ENCODE data around the gene S100A4. TPM values are rescaled to one million over a fixed set of nuclear protein-coding genes. Genes with fewer than 3 reads are reported as not detected.
"Not testable (repeated sequence)": the region's sequence is repeated elsewhere in the genome, so short reads cannot be mapped to it uniquely, and the experiment has no call there.

The S100A4 gene
- polyA plus RNA-seq, 1 experiment: 797 TPM

- TF ChIP-seq, protein P1, sequence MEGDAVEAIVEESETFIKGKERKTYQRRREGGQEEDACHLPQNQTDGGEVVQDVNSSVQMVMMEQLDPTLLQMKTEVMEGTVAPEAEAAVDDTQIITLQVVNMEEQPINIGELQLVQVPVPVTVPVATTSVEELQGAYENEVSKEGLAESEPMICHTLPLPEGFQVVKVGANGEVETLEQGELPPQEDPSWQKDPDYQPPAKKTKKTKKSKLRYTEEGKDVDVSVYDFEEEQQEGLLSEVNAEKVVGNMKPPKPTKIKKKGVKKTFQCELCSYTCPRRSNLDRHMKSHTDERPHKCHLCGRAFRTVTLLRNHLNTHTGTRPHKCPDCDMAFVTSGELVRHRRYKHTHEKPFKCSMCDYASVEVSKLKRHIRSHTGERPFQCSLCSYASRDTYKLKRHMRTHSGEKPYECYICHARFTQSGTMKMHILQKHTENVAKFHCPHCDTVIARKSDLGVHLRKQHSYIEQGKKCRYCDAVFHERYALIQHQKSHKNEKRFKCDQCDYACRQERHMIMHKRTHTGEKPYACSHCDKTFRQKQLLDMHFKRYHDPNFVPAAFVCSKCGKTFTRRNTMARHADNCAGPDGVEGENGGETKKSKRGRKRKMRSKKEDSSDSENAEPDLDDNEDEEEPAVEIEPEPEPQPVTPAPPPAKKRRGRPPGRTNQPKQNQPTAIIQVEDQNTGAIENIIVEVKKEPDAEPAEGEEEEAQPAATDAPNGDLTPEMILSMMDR (IDR thresholded peaks at IDR 0.05; ENCODE audit: insufficient read depth, low read depth, low read length): no peak
- no peaks in the 10 kb centered on the region for H3K27me3 ChIP-seq (ENCODE audit: control insufficient read depth, insufficient read depth, low read length)
- no peak overlapping the region for H3K4me3 ChIP-seq (ENCODE audit: low read depth, low read length)
- POLR2A ChIA-PET: no interaction called here
- H3K36me3 ChIP-seq (ENCODE audit: control insufficient read depth, insufficient read depth, low read length): no peaks in the 10 kb centered on the region
- DNase-seq (ENCODE audit: low read depth): no peak
- CTCF ChIA-PET: interaction anchor here (0.8 to 5.1 kb wide), 10 partner anchors 10 to 97 kb away, joined by 3 to 38 read pairs (median 6); partner anchors contain the start of gene S100A6
These were observed 24.7 kb downstream of the S100A4 start for GRCh38 chr1:153520818-153521476.

- H3K36me3 ChIP-seq (ENCODE audit: control insufficient read depth, insufficient read depth, low read length); H3K27me3 ChIP-seq (ENCODE audit: control insufficient read depth, insufficient read depth, low read length); DNase-seq (ENCODE audit: low read depth); H3K4me3 ChIP-seq (ENCODE audit: low read depth, low read length): not testable (repeated sequence)
- ChIA-PET CTCF (interaction anchor here (0.8 to 5.1 kb wide), 7 partner anchors 9 to 52 kb away, joined by 3 to 38 read pairs (median 7); partner anchors contain the start of gene S100A6), POLR2A (interaction anchor here (0.5 kb wide), 1 partner anchor 11 kb away, joined by 5 read pairs; no protein-coding TSS in a partner anchor)
These were observed 25.4 kb downstream of the S100A4 start for GRCh38 chr1:153520137-153520691.

GRCh38 chr1:153519242-153519641, 26.4 kb downstream of the S100A4 start:
- TF ChIP-seq, protein P1 (IDR thresholded peaks at IDR 0.05; ENCODE audit: insufficient read depth, low read depth, low read length): no peak
- CTCF ChIA-PET: interaction anchor here (0.8 to 5.1 kb wide), 3 partner anchors 9 to 51 kb away, joined by 3 to 38 read pairs (median 7); no protein-coding TSS in a partner anchor

GRCh38 chr1:153515504-153516394, 29.9 kb downstream of the S100A4 start:
- no peaks in the 10 kb centered on the region for H3K27me3 ChIP-seq (ENCODE audit: control insufficient read depth, insufficient read depth, low read length)
- no peaks in the 10 kb centered on the region for H3K36me3 ChIP-seq (ENCODE audit: control insufficient read depth, insufficient read depth, low read length)
- H3K4me3 ChIP-seq (ENCODE audit: low read depth, low read length): no peak overlapping the region
- TF ChIP-seq, protein P1 (IDR thresholded peaks at IDR 0.05; ENCODE audit: insufficient read depth, low read depth, low read length): no peak
- ChIA-PET CTCF (interaction anchor here (2.2 to 11.1 kb wide), 3 partner anchors 17 to 102 kb away, joined by 7 to 223 read pairs (median 13); no protein-coding TSS in a partner anchor), POLR2A (no interaction called here)
- DNase-seq (ENCODE audit: low read depth): no peak

More at GRCh38 chr1:153519242-153519641, 26.4 kb downstream of the S100A4 start:
- no peak overlapping the region for H3K4me3 ChIP-seq (ENCODE audit: low read depth, low read length)
- H3K36me3 ChIP-seq (ENCODE audit: control insufficient read depth, insufficient read depth, low read length): no peaks in the 10 kb centered on the region
- no peaks in the 10 kb centered on the region for H3K27me3 ChIP-seq (ENCODE audit: control insufficient read depth, insufficient read depth, low read length)
- POLR2A ChIA-PET: no interaction called here
- DNase-seq (ENCODE audit: low read depth): no peak

DNA sequence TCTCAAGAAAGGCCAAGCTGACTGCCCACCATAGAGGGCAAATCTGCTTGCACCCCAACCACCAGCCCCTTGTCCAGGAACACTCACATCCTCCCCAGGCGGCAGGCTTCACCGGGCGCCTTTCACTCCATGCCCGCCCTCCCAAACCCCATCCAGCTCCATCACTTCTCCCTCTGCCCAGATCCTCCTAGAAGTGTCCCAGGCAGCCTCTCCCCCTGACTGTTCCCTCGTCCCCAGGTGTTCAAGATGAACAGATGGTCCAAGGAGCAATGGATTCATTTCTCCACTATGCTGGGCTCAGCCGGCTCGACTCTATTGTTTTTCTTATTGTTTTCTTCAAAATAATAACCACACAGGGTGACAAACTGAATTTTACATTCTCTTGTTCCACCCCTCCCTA, 31.9 kb downstream of the S100A4 start:
- Histone ChIP-seq H3K36me3 (ENCODE audit: control insufficient read depth, insufficient read depth, low read length) (no peaks in the 10 kb centered on the region), H3K4me3 (ENCODE audit: low read depth, low read length) (no peak overlapping the region), H3K27me3 (ENCODE audit: control insufficient read depth, insufficient read depth, low read length) (no peaks in the 10 kb centered on the region)
- no peak for DNase-seq (ENCODE audit: low read depth)
- POLR2A ChIA-PET: no interaction called here
- TF ChIP-seq, protein P1 (IDR thresholded peaks at IDR 0.05; ENCODE audit: insufficient read depth, low read depth, low read length): no peak
- CTCF ChIA-PET: interaction anchor here (1.2 to 11.1 kb wide), 3 partner anchors 11 to 103 kb away, joined by 3 to 223 read pairs (median 45); partner anchors contain the start of gene S100A14
